Chondrocyte (in vitro differentiated cells): ENCODE results near the gene MAP3K12. TPM values are rescaled to one million over a fixed set of nuclear protein-coding genes. Genes with fewer than 3 reads are reported as not detected.
A peak's percentile ranks its signal among the peaks of the same experiment; 100 is the strongest.
"Not testable (repeated sequence)": the region's sequence is repeated elsewhere in the genome, so short reads cannot be mapped to it uniquely, and the experiment has no call there.

Source experiments
- DNase-seq: peaks from one replicate; pipeline ENCODE4 v3.0.0; 2021; ENCODE audit warnings: mixed read lengths, low spot score
- H3K27ac Mint-ChIP-seq: one replicate; pipeline ENCODE4 v1.8.0; 2021; ENCODE audit warnings: mild to moderate bottlenecking, moderate library complexity, mixed read lengths; ENCODE audit not compliant: unreplicated experiment
- H3K27me3 Mint-ChIP-seq: 2 replicates; pipeline ENCODE4 v1.8.0; 2021; ENCODE audit warnings: low read depth, mixed read lengths
- H3K36me3 Mint-ChIP-seq: 2 replicates; pipeline ENCODE4 v1.8.0; 2021; ENCODE audit warnings: low read depth, mixed read lengths
- H3K4me1 Mint-ChIP-seq: 2 replicates; pipeline ENCODE4 v1.8.0; 2021; ENCODE audit warnings: low read depth, mild to moderate bottlenecking, mixed read lengths
- H3K4me3 Mint-ChIP-seq: one replicate; pipeline ENCODE4 v1.8.0; 2021; ENCODE audit warnings: mild to moderate bottlenecking, moderate library complexity, mixed read lengths; ENCODE audit not compliant: unreplicated experiment
- H3K9me3 Mint-ChIP-seq: 2 replicates; pipeline ENCODE4 v1.8.0; 2021; ENCODE audit warnings: low read depth, mixed read lengths
- total RNA-seq: library from RNA; stranded (reverse); gene quantifications from 3 replicates; pipeline ENCODE4 v1.2.1, GENCODE V29; 2021
- TF ChIP-seq, protein P1 (sequence below): fragments of 200-600 bp; sonication (generic); IDR thresholded peaks from 2 replicates; pipeline ENCODE4 v1.5.0; 2021; ENCODE audit warnings: antibody characterized with exemption, mild to moderate bottlenecking, moderate library complexity

The MAP3K12 gene
- total RNA-seq, 1 donor from 2014 or later = 26.9 TPM

DNA sequence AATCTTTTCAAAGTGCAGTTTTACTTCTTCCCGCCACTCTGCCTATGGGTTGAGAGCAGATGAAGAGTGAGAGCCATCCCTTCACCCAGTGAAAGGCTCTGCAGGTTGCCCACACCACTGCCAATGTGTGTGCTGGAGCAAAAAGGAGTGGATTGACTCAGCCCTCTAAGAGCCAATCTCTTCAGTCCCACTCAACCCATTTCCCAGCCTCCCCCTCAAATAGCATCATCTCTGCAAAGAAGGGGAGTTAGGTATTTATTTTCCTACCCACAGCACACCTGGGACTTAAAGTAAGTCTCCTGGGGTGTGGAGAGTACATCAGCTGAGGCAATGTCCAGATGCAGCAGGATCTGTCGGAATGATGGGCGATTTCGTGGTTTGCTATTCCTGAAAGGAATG lies 15.3 kb downstream of the MAP3K12 start:
- Mint-ChIP-seq H3K4me1 (peaks cover 27% of the 10 kb centered on the region), H3K36me3 (peaks cover 24% of the 10 kb centered on the region), H3K4me3 (no peak overlapping the region), H3K9me3 (no peaks in the 10 kb centered on the region), H3K27ac (peak overlapping the region; percentile 37), H3K27me3 (no peaks in the 10 kb centered on the region)
- TF ChIP-seq, protein P1, sequence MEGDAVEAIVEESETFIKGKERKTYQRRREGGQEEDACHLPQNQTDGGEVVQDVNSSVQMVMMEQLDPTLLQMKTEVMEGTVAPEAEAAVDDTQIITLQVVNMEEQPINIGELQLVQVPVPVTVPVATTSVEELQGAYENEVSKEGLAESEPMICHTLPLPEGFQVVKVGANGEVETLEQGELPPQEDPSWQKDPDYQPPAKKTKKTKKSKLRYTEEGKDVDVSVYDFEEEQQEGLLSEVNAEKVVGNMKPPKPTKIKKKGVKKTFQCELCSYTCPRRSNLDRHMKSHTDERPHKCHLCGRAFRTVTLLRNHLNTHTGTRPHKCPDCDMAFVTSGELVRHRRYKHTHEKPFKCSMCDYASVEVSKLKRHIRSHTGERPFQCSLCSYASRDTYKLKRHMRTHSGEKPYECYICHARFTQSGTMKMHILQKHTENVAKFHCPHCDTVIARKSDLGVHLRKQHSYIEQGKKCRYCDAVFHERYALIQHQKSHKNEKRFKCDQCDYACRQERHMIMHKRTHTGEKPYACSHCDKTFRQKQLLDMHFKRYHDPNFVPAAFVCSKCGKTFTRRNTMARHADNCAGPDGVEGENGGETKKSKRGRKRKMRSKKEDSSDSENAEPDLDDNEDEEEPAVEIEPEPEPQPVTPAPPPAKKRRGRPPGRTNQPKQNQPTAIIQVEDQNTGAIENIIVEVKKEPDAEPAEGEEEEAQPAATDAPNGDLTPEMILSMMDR = no peak
- DNase-seq = no peak

DNA sequence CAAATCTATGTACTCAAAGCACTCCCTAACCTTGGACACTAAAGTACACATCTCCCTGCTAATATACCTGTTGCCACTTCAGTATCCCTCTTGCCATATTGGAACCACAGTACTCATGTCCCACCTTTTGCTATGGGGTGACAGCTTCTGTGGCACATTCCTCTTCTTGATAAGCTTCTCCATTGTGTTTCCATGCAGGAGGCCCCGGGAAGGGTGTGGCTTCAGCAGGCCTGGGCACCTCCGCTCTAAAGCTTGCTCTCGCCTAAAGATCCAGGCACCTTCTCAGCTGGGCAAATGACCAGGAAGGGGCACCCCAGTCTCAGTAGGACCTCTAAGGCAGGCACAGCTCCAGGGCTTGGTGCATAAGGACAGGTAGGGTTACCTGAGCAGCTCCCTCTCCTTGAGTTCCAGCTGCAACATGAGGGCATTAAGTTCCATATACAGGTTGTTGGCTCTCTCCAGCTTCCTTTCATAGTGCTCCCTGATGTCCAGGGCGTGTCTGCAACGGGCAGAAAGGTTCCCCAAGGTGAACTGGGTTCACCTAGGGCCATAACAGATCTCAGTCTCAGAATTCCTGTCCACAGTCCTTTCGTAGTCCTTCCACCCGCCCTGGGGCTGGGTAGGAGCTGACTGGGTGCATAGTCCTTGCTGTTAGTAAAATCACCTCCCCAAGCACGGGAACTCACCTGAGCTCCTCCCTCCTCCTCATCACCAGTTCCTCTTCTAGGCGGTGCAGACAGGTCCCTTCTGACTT lies 15.9 kb downstream of the MAP3K12 start:
- Mint-ChIP-seq H3K9me3 (no peaks in the 10 kb centered on the region), H3K36me3 (peaks cover 24% of the 10 kb centered on the region), H3K27ac (peak overlapping the region; percentile 37), H3K4me1 (peaks cover 32% of the 10 kb centered on the region), H3K27me3 (no peaks in the 10 kb centered on the region), H3K4me3 (no peak overlapping the region)
- TF ChIP-seq, protein P1 = no peak
- peak; percentile 52 for DNase-seq

DNA sequence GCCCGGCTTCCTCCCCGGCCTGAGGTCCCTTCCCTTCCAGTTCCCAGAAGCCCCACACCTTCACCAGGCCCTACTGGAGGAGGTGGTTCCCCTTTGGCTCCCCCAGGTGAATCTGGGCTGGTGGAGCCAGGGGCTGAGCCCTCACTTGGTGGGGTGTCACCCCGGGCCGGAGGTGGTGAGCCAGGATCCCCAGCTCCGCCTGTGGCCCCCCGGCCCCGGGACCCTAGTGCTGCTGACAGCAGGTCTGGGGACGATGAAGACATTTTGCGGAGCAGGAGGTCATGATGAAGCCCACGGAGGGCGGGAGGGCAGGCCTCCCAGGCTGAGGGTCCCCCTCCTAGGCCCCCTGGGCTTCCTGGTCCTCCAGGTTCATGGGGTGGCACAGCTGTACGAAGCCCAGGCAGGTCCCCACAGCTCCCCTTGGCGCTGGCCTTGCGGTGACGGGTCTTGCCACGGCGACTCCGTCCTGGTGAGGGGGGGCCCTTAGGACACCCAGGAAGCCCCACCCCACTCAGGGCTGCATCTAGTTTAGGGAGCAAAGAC lies 16.6 kb downstream of the MAP3K12 start:
- DNase-seq = peak; percentile 91
- no peaks in the 10 kb centered on the region for H3K9me3 Mint-ChIP-seq
- no peaks in the 10 kb centered on the region for H3K27me3 Mint-ChIP-seq
- no peak overlapping the region for H3K4me3 Mint-ChIP-seq
- peaks cover 26% of the 10 kb centered on the region for H3K36me3 Mint-ChIP-seq
- peaks cover 36% of the 10 kb centered on the region for H3K4me1 Mint-ChIP-seq
- H3K27ac Mint-ChIP-seq = no peak overlapping the region
- TF ChIP-seq, protein P1 = no peak

DNA sequence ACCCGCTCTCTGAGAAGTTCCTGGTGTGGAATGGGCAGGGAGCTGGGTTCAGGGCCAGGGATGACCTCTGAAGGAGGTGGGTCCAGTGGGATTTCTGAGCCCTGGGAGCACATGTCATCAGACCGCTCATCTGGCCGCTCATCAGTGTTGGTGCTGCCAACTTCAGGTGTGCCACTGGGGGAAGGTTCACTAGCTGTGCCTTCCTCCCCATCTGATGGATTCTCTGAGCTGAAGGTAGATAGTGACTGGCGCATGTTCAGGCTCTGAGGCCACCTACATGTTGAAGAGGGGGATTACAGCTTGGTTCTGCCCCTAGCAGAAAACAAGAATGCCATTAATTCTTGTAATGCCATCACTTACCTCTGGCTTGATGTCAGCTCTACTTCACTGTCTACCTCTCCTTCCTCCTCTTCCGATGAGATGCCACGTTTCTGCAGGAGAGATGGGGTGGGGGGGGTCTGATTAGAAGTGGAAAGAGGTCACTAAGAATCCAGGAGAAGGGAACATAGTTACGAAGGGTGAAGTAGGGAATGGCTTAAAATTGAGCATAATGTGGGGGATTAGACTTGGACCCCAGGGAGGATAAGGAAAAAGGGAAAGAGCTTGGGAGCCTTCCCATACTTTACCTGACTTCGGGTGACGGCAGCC lies 17.2 kb downstream of the MAP3K12 start:
- DNase-seq = peak; percentile 54
- Mint-ChIP-seq H3K36me3 (peaks cover 27% of the 10 kb centered on the region), H3K9me3 (no peaks in the 10 kb centered on the region), H3K27ac (peak overlapping the region; percentile 73), H3K27me3 (no peaks in the 10 kb centered on the region), H3K4me3 (no peak overlapping the region), H3K4me1 (peaks cover 38% of the 10 kb centered on the region)
- TF ChIP-seq, protein P1 = peak; percentile 53

DNA sequence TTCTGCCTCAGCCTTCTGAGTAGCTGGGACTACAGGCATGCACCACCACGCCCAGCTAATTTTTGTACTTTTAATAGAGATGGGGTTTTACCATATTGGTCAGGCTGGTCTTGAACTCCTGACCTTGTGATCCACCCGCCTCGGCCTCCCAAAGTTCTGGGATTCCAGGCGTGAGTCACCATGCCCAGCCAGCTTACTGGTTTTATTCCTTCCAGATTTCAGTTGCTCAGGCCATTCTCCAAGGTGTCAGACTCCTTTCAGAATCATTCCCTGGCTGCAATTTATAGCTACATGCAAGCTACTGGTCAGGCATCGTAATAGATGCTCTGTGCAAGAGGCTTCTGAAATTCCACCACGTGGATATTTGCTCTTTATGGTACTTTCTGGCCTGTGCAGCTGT lies 17.8 kb downstream of the MAP3K12 start:
- not testable (repeated sequence) for H3K4me3 Mint-ChIP-seq, H3K9me3 Mint-ChIP-seq, H3K27me3 Mint-ChIP-seq, DNase-seq
- Mint-ChIP-seq H3K36me3 (peaks cover 29% of the 10 kb centered on the region), H3K27ac (peak overlapping the region; percentile 38), H3K4me1 (peaks cover 44% of the 10 kb centered on the region)
